Retina (tissue), 1 donor: ENCODE measurements around the gene GAGE12H.
A peak's percentile ranks its signal among the peaks of the same experiment; 100 is the strongest.
"Not testable (repeated sequence)": the region's sequence is repeated elsewhere in the genome, so short reads cannot be mapped to it uniquely, and the experiment has no call there.

Source experiments
- DNase-seq: peaks from one replicate; pipeline ENCODE4 v3.0.0-alpha.2; 2016

The GAGE12H gene

GRCh38 chrX:49579649-49580048 is at the start of gene GAGE12H:
Gene GAGE12H (plus strand): TSS chrX:49579949. CDS start chrX:49581104, 1,155 bp downstream.
- not testable (repeated sequence) for DNase-seq

- DNase-seq = not testable (repeated sequence)
Measured at GRCh38 chrX:49531877-49532276, 47.9 kb upstream of the GAGE12H start, which contains the start of gene GAGE12C. Gene GAGE12C (plus strand): TSS chrX:49532177. CDS start chrX:49533332, 1,155 bp downstream.

GRCh38 chrX:49541433-49541832 is 38.3 kb upstream of the GAGE12H start, which contains the start of gene GAGE12D:
Gene GAGE12D (plus strand): TSS chrX:49541733. CDS start chrX:49542888, 1,155 bp downstream.
- DNase-seq = not testable (repeated sequence)

- DNase-seq = not testable (repeated sequence)
Measured at GRCh38 chrX:49550989-49551388, 28.8 kb upstream of the GAGE12H start, which contains the start of gene GAGE12E. Gene GAGE12E (plus strand): TSS chrX:49551289. CDS start chrX:49552444, 1,155 bp downstream.

- not testable (repeated sequence) for DNase-seq
Measured at GRCh38 chrX:49560542-49560941, 19.2 kb upstream of the GAGE12H start, which contains the start of gene GAGE12F. Gene GAGE12F (plus strand): TSS chrX:49560842. CDS start chrX:49561997, 1,155 bp downstream.

GRCh38 chrX:49568728-49569127 is 11.0 kb upstream of the GAGE12H start:
- DNase-seq = not testable (repeated sequence)

GRCh38 chrX:49569152-49569551 is 10.6 kb upstream of the GAGE12H start:
- not testable (repeated sequence) for DNase-seq

- DNase-seq = not testable (repeated sequence)
Measured at GRCh38 chrX:49570100-49570499, 9.6 kb upstream of the GAGE12H start, which contains the start of gene GAGE12G. Gene GAGE12G (plus strand): TSS chrX:49570400. CDS start chrX:49571555, 1,155 bp downstream.

- not testable (repeated sequence) for DNase-seq
Measured at GRCh38 chrX:49589196-49589595, 9.4 kb downstream of the GAGE12H start, which contains the start of gene GAGE2A. Gene GAGE2A (plus strand): TSS chrX:49589496. CDS start chrX:49590651, 1,155 bp downstream.

GRCh38 chrX:49589769-49590478 is 10.2 kb downstream of the GAGE12H start:
- not testable (repeated sequence) for DNase-seq

GRCh38 chrX:49590488-49590887 is 10.7 kb downstream of the GAGE12H start:
- not testable (repeated sequence) for DNase-seq

GRCh38 chrX:49598720-49599119 is 19.0 kb downstream of the GAGE12H start, which contains the start of gene GAGE1:
Gene GAGE1 (plus strand): TSS chrX:49599020. CDS start chrX:49600175, 1,155 bp downstream.
- not testable (repeated sequence) for DNase-seq

GRCh38 chrX:49610718-49611310 is 31.1 kb downstream of the GAGE12H start:
- DNase-seq = no peak

- no peak for DNase-seq
Measured at GRCh38 chrX:49618574-49618973, 38.8 kb downstream of the GAGE12H start.

- peak; percentile 55 for DNase-seq
Measured at GRCh38 chrX:49627086-49627777, 47.5 kb downstream of the GAGE12H start.
